K562 (cell line): ENCODE measurements around the gene DMRT2. TPM values are rescaled to one million over a fixed set of nuclear protein-coding genes. Genes with fewer than 3 reads are reported as not detected.
A peak's percentile ranks its signal among the peaks of the same experiment; 100 is the strongest.

Experiments used
- ATAC-seq: fragments of 200-7000 bp; cut with Tn5 transposase; 3 replicates; pipeline ENCODE4 v1.9.1; 2020; ENCODE audit warnings: moderate library complexity
- BruUV-seq: library from RNA; stranded (reverse); fragments of 400-500 nt; replicated peaks from 2 replicates; lab custom pipeline; 2021; lab: Mats Ljungman, UMichigan
- CTCF ChIA-PET: fragments of 300-600 bp; formaldehyde crosslinking; extraction: SDS; loops from one replicate; lab custom pipeline; 2021; ENCODE audit warnings: low intra/inter-chr PET ratio; lab: Yijun Ruan, JAX
- POLR2A ChIA-PET: fragments of 300-600, 350-650 bp; sonication (Branson Sonifier 250); formaldehyde crosslinking; extraction: SDS; loops from one replicate; lab custom pipeline; 2021; ENCODE audit warnings: antibody characterized with exemption, inconsistent platforms; lab: Yijun Ruan, JAX
- DNase-seq, 4 experiments: peaks; one replicate each; pipeline versions ENCODE4 v3.0.0 to v3.0.0-alpha.2; 2011 to 2018; ENCODE audit warnings: low spot score in 3 of 4, mixed read lengths in 3 of 4; ENCODE audit errors: extremely low read depth in 1 of 4
- FAIRE-seq: peaks from 2 replicates; lab custom pipeline; 2011; peaks lifted over from hg19 to GRCh38; lab: Jason Lieb, UNC
- H2AFZ ChIP-seq: 2 replicates; pipeline ENCODE4 v1.6.0; 2011; ENCODE audit warnings: low read depth, low read length, control low read depth, inconsistent platforms
- H3K27ac ChIP-seq: fragments of 200-600 bp; 3 replicates; pipeline ENCODE4 v1.8.0; 2011; ENCODE audit warnings: low read depth, mild to moderate bottlenecking, control low read depth, inconsistent platforms, low read length, moderate library complexity, mixed read lengths; ENCODE audit errors: extremely low read depth
- H3K27me3 ChIP-seq, 2 experiments: fragments of 300-600 bp in 1 of 2; 2 replicates in 1 of 2; 3 replicates in 1 of 2; pipeline versions ENCODE4 v1.6.0 to v1.8.0; 2011; ENCODE audit warnings: inconsistent platforms in 2 of 2, low read length in 2 of 2, mild to moderate bottlenecking in 1 of 2, mixed read lengths in 1 of 2, moderate library complexity in 1 of 2; ENCODE audit not compliant: control insufficient read depth in 2 of 2, insufficient read depth in 2 of 2
- H3K36me3 ChIP-seq: fragments of 300-600 bp; 3 replicates; pipeline ENCODE4 v1.8.0; 2011; ENCODE audit warnings: mild to moderate bottlenecking, low read length, inconsistent platforms; ENCODE audit not compliant: control insufficient read depth, insufficient read depth
- H3K4me1 ChIP-seq, 2 experiments: fragments of 200-600 bp in 1 of 2; replicated peaks in 1 of 2; 2 replicates in 1 of 2; 3 replicates in 1 of 2; pipeline versions ENCODE4 v1.5.1 to v1.8.0; 2011; ENCODE audit warnings: inconsistent platforms in 2 of 2, low read length in 2 of 2, mild to moderate bottlenecking in 1 of 2, mixed read lengths in 1 of 2, moderate library complexity in 1 of 2; ENCODE audit not compliant: control insufficient read depth in 2 of 2, insufficient read depth in 2 of 2
- H3K4me2 ChIP-seq: 2 replicates; pipeline ENCODE4 v1.6.1; 2011; ENCODE audit warnings: low read length, control low read depth, inconsistent platforms, mixed read lengths; ENCODE audit not compliant: insufficient read depth
- H3K4me3 ChIP-seq: fragments of 200-600 bp; sonication (generic), shearing (Covaris generic); 2 replicates; pipeline ENCODE4 v1.5.1; 2016; ENCODE audit warnings: control low read depth, inconsistent platforms
- H3K79me2 ChIP-seq: fragments of 200-600 bp; 3 replicates; pipeline ENCODE4 v1.8.0; 2011; ENCODE audit warnings: low read length, inconsistent platforms; ENCODE audit not compliant: control insufficient read depth, insufficient read depth
- H3K9ac ChIP-seq, 2 experiments: 2 replicates each; pipeline versions ENCODE4 v1.6.0 to v1.6.1; 2011; ENCODE audit warnings: low read depth in 2 of 2, low read length in 2 of 2, control low read depth in 1 of 2, inconsistent platforms in 1 of 2, mild to moderate bottlenecking in 1 of 2, mixed read lengths in 1 of 2; ENCODE audit not compliant: insufficient read depth in 1 of 2
- H3K9me1 ChIP-seq: one replicate; pipeline ENCODE4 v1.6.0; 2011; ENCODE audit warnings: inconsistent platforms, mild to moderate bottlenecking, low read length, moderate library complexity; ENCODE audit not compliant: control insufficient read depth, insufficient read depth
- H3K9me3 ChIP-seq: replicated peaks from 2 replicates; pipeline ENCODE4 v1.5.1; 2011; ENCODE audit warnings: low read depth, low read length, inconsistent platforms; ENCODE audit not compliant: control insufficient read depth, insufficient read depth
- H4K20me1 ChIP-seq: replicated peaks from 2 replicates; pipeline ENCODE4 v1.6.1; 2011; ENCODE audit warnings: low read length, inconsistent platforms, mixed read lengths; ENCODE audit not compliant: control insufficient read depth, insufficient read depth
- CTCF ChIP-seq, 3 experiments: IDR thresholded peaks in 2 of 3; conservative IDR thresholded peaks in 1 of 3; 2 replicates each; pipeline ENCODE4 v1.5.1; 2011 to 2012; ENCODE audit warnings: low read length in 3 of 3, mild to moderate bottlenecking in 3 of 3, control low read depth in 2 of 3, improper control_type of control experiment in 1 of 3, inconsistent platforms in 1 of 3, low read depth in 1 of 3, mixed read lengths in 1 of 3, moderate library complexity in 1 of 3; ENCODE audit not compliant: insufficient read depth in 2 of 3
- EP400 ChIP-seq: fragments of 450-650 bp; IDR thresholded peaks from 2 replicates; pipeline ENCODE4 v1.6.1; 2017; ENCODE audit warnings: antibody characterized with exemption, mild to moderate bottlenecking, moderate library complexity
- NCOA2 ChIP-seq, 2 experiments: fragments of 450-650 bp; IDR thresholded peaks; 2 replicates each; pipeline ENCODE4 v1.6.1; 2018; ENCODE audit warnings: mild to moderate bottlenecking in 2 of 2, moderate library complexity in 1 of 2; ENCODE audit not compliant: partially characterized antibody in 2 of 2
- NFATC3 ChIP-seq: fragments of 450-650 bp; IDR thresholded peaks from 2 replicates; pipeline ENCODE4 v1.6.1; 2017; ENCODE audit warnings: mild to moderate bottlenecking
- POLR2A ChIP-seq: fragments of 450-650 bp; conservative IDR thresholded peaks from 2 replicates; pipeline ENCODE4 v1.6.1; 2016
- WGBS: fragments of 100-300 bp; shearing (Covaris generic); methylation state at CpG from one replicate; pipeline ENCODE4 v1.1.6; 2016; ENCODE audit warnings: low coverage, mixed read lengths; ENCODE audit not compliant: insufficient coverage; ENCODE audit errors: missing lambda C conversion rate; 5-methylcytosine and 5-hydroxymethylcytosine counted together
- in situ Hi-C: fragments of 300-500 bp; cut with MboI; formaldehyde crosslinking; loops from 4 replicates; pipeline ENCODE4 v1.15.0; 2018; ENCODE audit warnings: inconsistent platforms, mixed read lengths
- intact Hi-C: fragments of 100-400 bp; cut with micrococcal nuclease; formaldehyde crosslinking; loops from 2 replicates; pipeline ENCODE4 v1.14.2; 2022
- polyA plus RNA-seq, 8 experiments: library from polyadenylated mRNA; depleted of rRNA in 4 of 8; stranded (reverse) in 5 of 8; unstranded in 3 of 8; fragments of >200 nt; fragmentation: Nextera tagmentation in 2 of 8; fragmentation: Illumina TruSeq in 1 of 8; extraction: Ambion mirVana in 2 of 8; extraction: Trizol in 1 of 8; gene quantifications; 2 replicates each; pipeline versions ENCODE4 v1.2.1 to v1.2.3, GENCODE V29; 2011 to 2014; ENCODE audit warnings: inconsistent platforms in 1 of 8, missing spikeins in 1 of 8
- total RNA-seq, 7 experiments: library from RNA; depleted of rRNA in 6 of 7; stranded (reverse); fragments of >200 nt in 6 of 7; fragmentation: Illumina TruSeq in 2 of 7; extraction: Trizol in 2 of 7; gene quantifications; 2 replicates each; pipeline versions ENCODE4 v1.2.1 to v1.2.3, GENCODE V29; 2011 to 2021; ENCODE audit warnings: low replicate concordance in 1 of 7

DMRT2 gene
- total and polyA plus RNA-seq, 9 of the 15 experiments (the other 6 are each of a cell fraction or from before 2014, with no cell fraction given): not detected

- POLR2A ChIA-PET: no interaction called here
- FAIRE-seq (no peak), DNase-seq (no peak), ATAC-seq (no peak)
- H3K4me3 ChIP-seq: no peak overlapping the region
- no peak overlapping the region for H3K4me2 ChIP-seq
- H3K4me1 ChIP-seq: no peaks in the 10 kb centered on the region
- intact Hi-C loops: no loop called here
- H3K27me3 ChIP-seq: peaks cover 0 to 2% of the 10 kb centered on the region in 2 experiments; a peak in 1 of 5 replicates
- 17% methylated on average over 9 of the region's 45 CpGs for WGBS
- no peaks in the 10 kb centered on the region for H3K9me3 ChIP-seq
- H3K9ac ChIP-seq: no peak overlapping the region
- no peaks in the 10 kb centered on the region for H3K79me2 ChIP-seq
- no peaks in the 10 kb centered on the region for H4K20me1 ChIP-seq
- in situ Hi-C loops: no loop called here
- no peaks in the 10 kb centered on the region for H3K9me1 ChIP-seq
- no peak overlapping the region for H3K27ac ChIP-seq
- H2AFZ ChIP-seq: no peak overlapping the region
- no peaks in the 10 kb centered on the region for H3K36me3 ChIP-seq
- TF ChIP-seq CTCF (IDR thresholded peaks at IDR 0.05 in 2 of 3, conservative IDR thresholded peaks at IDR 0.05 in 1 of 3; ENCODE audit: insufficient read depth in 2 of 3, low read depth in 1 of 3, low read length in 3 of 3): 0 out of 6 replicates have a peak, but pooled peaks of 1 of the 3 experiments have one; percentile 5
- TF ChIP-seq NCOA2 (IDR thresholded peaks at IDR 0.05; ENCODE audit: partially characterized antibody in 2 of 2): no peak
- TF ChIP-seq POLR2A: no peak
- TF ChIP-seq NFATC3: no peak
- no peak for TF ChIP-seq EP400
- CTCF ChIA-PET: no interaction called here
- BruUV-seq: no TSS peak
These were observed 7.7 kb upstream of the DMRT2 start for GRCh38 chr9:1042466-1042865.
